ENCODE results near the gene ADAMTS19. TPM values are rescaled to one million over a fixed set of nuclear protein-coding genes. Genes with fewer than 3 reads are reported as not detected.
A peak's percentile ranks its signal among the peaks of the same experiment; 100 is the strongest.

Gene ADAMTS19
- total RNA-seq, 1 donor, result 9.5 TPM

- no peak for TF ChIP-seq CTCF (IDR thresholded peaks at IDR 0.05; ENCODE audit: insufficient read depth, low read depth, low read length)
- H3K4me3 ChIP-seq (ENCODE audit: low read depth, low read length), result no peak overlapping the region
- no peak for DNase-seq (ENCODE audit: low read depth)
These were observed 12.1 kb upstream of the ADAMTS19 start for GRCh38 chr5:129447968-129448367.

DNA sequence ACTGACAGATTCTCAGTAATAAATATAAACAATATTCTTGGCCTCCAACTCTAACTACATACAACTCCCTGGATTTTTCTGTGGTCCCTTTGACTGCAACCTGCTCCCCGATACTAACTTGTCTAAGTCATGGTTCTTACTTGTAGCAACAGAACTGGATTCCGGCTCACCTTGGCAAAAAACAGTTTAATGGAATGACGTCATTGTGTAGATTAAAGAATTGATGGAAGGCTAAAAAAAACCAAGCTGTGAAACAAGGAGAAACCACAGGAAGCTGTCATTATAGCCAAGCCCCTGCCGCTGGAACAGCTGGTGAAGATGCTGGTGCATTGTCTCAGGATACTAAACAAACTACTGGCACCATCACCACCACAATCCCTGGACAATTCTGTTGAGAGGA is 11.4 kb upstream of the ADAMTS19 start:
- TF ChIP-seq CTCF (IDR thresholded peaks at IDR 0.05; ENCODE audit: insufficient read depth, low read depth, low read length), result no peak
- no peak overlapping the region for H3K4me3 ChIP-seq (ENCODE audit: low read depth, low read length)
- no peak for DNase-seq (ENCODE audit: low read depth)

DNA sequence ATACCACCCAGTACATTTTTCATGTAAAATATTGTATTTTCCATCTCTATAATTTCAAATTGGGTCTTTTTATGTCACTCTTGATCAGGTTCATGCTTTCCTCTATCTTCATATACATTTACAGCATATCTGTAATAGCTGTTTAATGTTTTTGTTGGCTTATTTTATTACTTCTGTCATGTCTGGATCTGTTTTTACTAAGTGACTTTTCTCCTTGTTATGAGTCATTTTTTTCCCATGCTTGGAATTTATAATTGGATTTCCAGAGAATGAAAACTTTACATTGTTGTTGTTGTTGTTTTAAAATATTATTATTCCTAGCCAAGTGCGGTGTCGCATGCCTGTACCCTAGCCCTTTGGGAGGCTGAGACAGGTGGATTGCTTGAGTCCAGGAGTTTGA is 5.6 kb upstream of the ADAMTS19 start:
- no peak for TF ChIP-seq CTCF (IDR thresholded peaks at IDR 0.05; ENCODE audit: insufficient read depth, low read depth, low read length)
- no peak overlapping the region for H3K4me3 ChIP-seq (ENCODE audit: low read depth, low read length)
- no peak for DNase-seq (ENCODE audit: low read depth)

DNA sequence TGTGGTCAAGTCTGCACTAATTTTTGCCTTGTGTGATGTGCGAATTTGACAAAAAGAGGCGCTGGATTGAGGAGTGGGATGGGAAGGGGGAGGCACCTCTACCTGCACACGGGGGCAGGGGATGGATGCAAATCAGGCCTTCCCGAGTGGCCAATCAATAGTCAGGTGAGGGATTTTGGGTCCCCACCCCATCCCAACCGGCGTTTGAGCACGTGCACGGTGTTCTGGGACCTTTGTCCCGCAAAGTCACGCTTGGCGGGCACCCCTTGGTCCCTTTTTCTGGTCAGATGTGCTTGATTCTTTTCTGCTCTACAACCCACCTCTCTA is 685 bp upstream of the ADAMTS19 start:
- DNase-seq (ENCODE audit: low read depth), result no peak

GRCh38 chr5:129460672-129460935 is 506 bp downstream of the ADAMTS19 start:
- H3K4me3 ChIP-seq (ENCODE audit: low read depth, low read length), result peak overlapping the region; percentile 79
- no peak for DNase-seq (ENCODE audit: low read depth)
- TF ChIP-seq CTCF (IDR thresholded peaks at IDR 0.05; ENCODE audit: insufficient read depth, low read depth, low read length), result no peak

More for the DNA sequence above, 685 bp upstream of the ADAMTS19 start:
- no peak for TF ChIP-seq CTCF (IDR thresholded peaks at IDR 0.05; ENCODE audit: insufficient read depth, low read depth, low read length)
- H3K4me3 ChIP-seq (ENCODE audit: low read depth, low read length), result peak overlapping the region; percentile 79

DNA sequence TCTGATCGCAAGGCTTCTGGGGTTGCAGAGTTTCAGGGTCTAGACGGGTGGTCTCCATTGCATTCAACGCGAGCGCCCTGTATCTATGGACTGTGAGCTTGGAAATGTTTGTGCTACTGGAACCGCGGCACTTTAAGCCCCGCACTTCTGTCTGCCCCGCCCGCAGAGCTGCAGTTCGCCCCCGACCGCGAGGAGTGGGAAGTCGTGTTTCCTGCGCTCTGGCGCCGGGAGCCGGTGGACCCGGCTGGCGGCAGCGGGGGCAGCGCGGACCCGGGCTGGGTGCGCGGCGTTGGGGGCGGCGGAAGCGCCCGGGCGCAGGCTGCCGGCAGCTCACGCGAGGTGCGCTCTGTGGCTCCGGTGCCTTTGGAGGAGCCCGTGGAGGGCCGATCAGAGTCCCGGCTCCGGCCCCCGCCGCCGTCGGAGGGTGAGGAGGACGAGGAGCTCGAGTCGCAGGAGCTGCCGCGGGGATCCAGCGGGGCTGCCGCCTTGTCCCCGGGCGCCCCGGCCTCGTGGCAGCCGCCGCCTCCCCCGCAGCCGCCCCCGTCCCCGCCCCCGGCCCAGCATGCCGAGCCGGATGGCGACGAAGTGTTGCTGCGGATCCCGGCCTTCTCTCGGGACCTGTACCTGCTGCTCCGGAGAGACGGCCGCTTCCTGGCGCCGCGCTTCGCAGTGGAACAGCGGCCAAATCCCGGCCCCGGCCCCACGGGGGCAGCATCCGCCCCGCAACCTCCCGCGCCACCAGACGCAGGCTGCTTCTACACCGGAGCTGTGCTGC is 1.0 kb downstream of the ADAMTS19 start:
- peak overlapping the region; percentile 79 for H3K4me3 ChIP-seq (ENCODE audit: low read depth, low read length)
- DNase-seq (ENCODE audit: low read depth), result peak; percentile 47
- TF ChIP-seq CTCF (IDR thresholded peaks at IDR 0.05; ENCODE audit: insufficient read depth, low read depth, low read length), result peak; percentile 40

DNA sequence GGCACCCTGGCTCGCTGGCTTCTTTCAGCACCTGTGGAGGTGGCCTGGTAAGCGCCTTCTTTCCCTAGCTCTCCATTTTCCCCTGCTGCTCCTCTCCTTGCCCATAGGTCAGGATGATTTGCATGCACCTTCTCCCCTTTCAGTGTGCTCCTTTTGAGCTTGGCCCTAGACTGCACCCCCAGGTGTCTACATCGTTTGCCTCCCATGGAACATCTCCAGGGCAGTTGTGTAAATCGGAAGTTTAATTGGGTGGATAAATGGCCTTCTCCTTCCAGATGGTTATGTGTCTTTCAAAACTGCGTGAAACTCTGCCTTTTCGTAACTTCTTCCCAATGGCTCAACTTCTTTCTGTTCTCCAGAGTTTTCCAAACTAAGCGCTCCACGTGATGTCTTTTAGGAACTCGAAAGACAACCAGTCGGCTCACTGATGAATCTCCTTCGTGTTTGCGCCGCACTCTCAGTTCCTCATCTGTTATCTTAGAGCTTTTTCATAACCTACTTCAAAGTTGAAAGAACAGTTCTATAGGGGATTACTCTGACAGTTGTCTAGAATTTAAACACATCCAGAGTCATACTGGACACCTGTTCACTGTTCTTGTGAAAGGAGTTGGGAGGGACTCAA is 1.7 kb downstream of the ADAMTS19 start:
- H3K4me3 ChIP-seq (ENCODE audit: low read depth, low read length), result peak overlapping the region; percentile 79
- TF ChIP-seq CTCF (IDR thresholded peaks at IDR 0.05; ENCODE audit: insufficient read depth, low read depth, low read length), result no peak
- no peak for DNase-seq (ENCODE audit: low read depth)

Data from fibroblast of villous mesenchyme (primary cell).